ENCODE results near the gene HLCS.

DNA sequence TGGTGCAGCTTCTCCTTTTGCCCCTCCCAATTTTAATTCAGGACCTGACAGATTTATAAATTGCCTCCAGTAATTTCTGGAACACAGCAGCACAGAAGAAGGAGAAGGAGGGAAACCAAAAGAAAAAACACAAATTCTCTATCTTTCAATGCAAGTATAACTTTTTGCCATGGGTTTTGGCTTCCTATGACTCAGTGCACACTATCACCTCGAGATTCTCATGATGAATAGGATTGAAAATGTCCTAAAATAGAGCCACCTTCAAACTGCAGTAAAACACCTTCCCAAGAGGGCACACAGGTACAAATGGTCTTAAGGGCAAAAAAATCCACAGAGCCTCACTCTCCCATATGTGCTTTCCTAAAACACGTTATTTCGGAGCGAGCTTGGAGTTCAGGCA is 113.6 kb downstream of the HLCS start:
- TF ChIP-seq EZH2 (IDR thresholded peaks at IDR 0.05; ENCODE audit: borderline replicate concordance, control insufficient read depth, low read depth, low read length), result no peak
- TF ChIP-seq, protein P1, sequence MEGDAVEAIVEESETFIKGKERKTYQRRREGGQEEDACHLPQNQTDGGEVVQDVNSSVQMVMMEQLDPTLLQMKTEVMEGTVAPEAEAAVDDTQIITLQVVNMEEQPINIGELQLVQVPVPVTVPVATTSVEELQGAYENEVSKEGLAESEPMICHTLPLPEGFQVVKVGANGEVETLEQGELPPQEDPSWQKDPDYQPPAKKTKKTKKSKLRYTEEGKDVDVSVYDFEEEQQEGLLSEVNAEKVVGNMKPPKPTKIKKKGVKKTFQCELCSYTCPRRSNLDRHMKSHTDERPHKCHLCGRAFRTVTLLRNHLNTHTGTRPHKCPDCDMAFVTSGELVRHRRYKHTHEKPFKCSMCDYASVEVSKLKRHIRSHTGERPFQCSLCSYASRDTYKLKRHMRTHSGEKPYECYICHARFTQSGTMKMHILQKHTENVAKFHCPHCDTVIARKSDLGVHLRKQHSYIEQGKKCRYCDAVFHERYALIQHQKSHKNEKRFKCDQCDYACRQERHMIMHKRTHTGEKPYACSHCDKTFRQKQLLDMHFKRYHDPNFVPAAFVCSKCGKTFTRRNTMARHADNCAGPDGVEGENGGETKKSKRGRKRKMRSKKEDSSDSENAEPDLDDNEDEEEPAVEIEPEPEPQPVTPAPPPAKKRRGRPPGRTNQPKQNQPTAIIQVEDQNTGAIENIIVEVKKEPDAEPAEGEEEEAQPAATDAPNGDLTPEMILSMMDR (IDR thresholded peaks at IDR 0.05 in 2 of 3, conservative IDR thresholded peaks at IDR 0.05 in 1 of 3; ENCODE audit: control insufficient read depth in 2 of 3, extremely low read depth in 1 of 3, insufficient read depth in 1 of 3, low read depth in 3 of 3, low read length in 3 of 3), result no peak
- TF ChIP-seq CBX3 (IDR thresholded peaks at IDR 0.05; ENCODE audit: borderline replicate concordance, low read depth), result no peak
- TF ChIP-seq, protein P2, sequence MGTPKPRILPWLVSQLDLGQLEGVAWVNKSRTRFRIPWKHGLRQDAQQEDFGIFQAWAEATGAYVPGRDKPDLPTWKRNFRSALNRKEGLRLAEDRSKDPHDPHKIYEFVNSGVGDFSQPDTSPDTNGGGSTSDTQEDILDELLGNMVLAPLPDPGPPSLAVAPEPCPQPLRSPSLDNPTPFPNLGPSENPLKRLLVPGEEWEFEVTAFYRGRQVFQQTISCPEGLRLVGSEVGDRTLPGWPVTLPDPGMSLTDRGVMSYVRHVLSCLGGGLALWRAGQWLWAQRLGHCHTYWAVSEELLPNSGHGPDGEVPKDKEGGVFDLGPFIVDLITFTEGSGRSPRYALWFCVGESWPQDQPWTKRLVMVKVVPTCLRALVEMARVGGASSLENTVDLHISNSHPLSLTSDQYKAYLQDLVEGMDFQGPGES (IDR thresholded peaks at IDR 0.05), result no peak
- TF ChIP-seq SUPT20H (IDR thresholded peaks at IDR 0.05; ENCODE audit: borderline replicate concordance, control insufficient read depth, low read depth, low read length), result no peak

All from GM12878 (cell line).